ENCODE measurements around the gene PPP1R16B. TPM values are rescaled to one million over a fixed set of nuclear protein-coding genes. Genes with fewer than 3 reads are reported as not detected.

The PPP1R16B gene
- total RNA-seq, 2 experiments from 2014 or later: 72.9 to 73.4 TPM

- Mint-ChIP-seq H3K27me3 (no peaks in the 10 kb centered on the region), H3K9me3 (no peaks in the 10 kb centered on the region), H3K4me1 (peaks cover 27% of the 10 kb centered on the region), H3K36me3 (peaks cover 16% of the 10 kb centered on the region), H3K27ac (peak overlapping the region; percentile 81), H3K4me3 (peak overlapping the region; percentile 32)
- no peak for ATAC-seq (ENCODE audit: low read depth)
- POLR2A ChIA-PET: interaction anchor here (1.5 kb wide), 1 partner anchor 19 kb away, joined by 4 read pairs; no protein-coding TSS in a partner anchor
- DNase-seq: no peak
Observed at GRCh38 chr20:38894091-38894847, 88.8 kb downstream of the PPP1R16B start.

- POLR2A ChIA-PET: no interaction called here
- no peak for DNase-seq
- Mint-ChIP-seq H3K27ac (no peak overlapping the region), H3K4me1 (peaks cover 25% of the 10 kb centered on the region), H3K27me3 (no peaks in the 10 kb centered on the region), H3K4me3 (no peak overlapping the region), H3K36me3 (peaks cover 16% of the 10 kb centered on the region), H3K9me3 (no peaks in the 10 kb centered on the region)
- no peak for ATAC-seq (ENCODE audit: low read depth)
Observed at GRCh38 chr20:38895098-38895949, 89.8 kb downstream of the PPP1R16B start.

GRCh38 chr20:38896009-38896594 lies 90.6 kb downstream of the PPP1R16B start:
- no peaks in the 10 kb centered on the region for H3K9me3 Mint-ChIP-seq
- no peak overlapping the region for H3K4me3 Mint-ChIP-seq
- no peaks in the 10 kb centered on the region for H3K27me3 Mint-ChIP-seq
- ATAC-seq (ENCODE audit: low read depth): no peak
- H3K27ac Mint-ChIP-seq: peak overlapping the region; percentile 47
- peaks cover 23% of the 10 kb centered on the region for H3K4me1 Mint-ChIP-seq
- peaks cover 20% of the 10 kb centered on the region for H3K36me3 Mint-ChIP-seq
- DNase-seq: no peak
- POLR2A ChIA-PET: no interaction called here

GRCh38 chr20:38897267-38897666 lies 91.8 kb downstream of the PPP1R16B start:
- no peaks in the 10 kb centered on the region for H3K27me3 Mint-ChIP-seq
- H3K27ac Mint-ChIP-seq: no peak overlapping the region
- POLR2A ChIA-PET: no interaction called here
- no peaks in the 10 kb centered on the region for H3K9me3 Mint-ChIP-seq
- H3K36me3 Mint-ChIP-seq: peaks cover 28% of the 10 kb centered on the region
- H3K4me1 Mint-ChIP-seq: peaks cover 23% of the 10 kb centered on the region
- ATAC-seq (ENCODE audit: low read depth) (no peak), DNase-seq (no peak)
- H3K4me3 Mint-ChIP-seq: no peak overlapping the region

DNA sequence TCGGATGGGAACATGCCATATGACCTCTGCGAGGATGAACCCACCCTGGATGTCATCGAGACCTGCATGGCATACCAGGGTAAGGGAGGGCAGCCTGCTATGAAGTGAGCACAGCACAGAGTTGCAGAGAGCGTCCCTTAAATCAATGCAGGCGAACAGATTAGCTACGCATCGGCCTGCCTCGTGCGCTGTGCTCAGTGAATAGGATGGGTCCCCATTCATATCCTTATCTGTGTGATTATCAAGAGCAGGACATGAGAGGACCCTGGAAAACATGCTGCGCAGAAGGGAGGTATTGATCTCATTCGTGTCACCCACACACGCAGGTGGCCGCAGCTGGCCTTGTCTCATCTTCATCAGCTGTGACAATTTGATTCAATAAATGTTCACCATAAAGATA lies 95.1 kb downstream of the PPP1R16B start:
- H3K36me3 Mint-ChIP-seq: peaks cover 59% of the 10 kb centered on the region
- ATAC-seq (ENCODE audit: low read depth): no peak
- no peaks in the 10 kb centered on the region for H3K27me3 Mint-ChIP-seq
- H3K9me3 Mint-ChIP-seq: peaks cover 9% of the 10 kb centered on the region
- no peak overlapping the region for H3K27ac Mint-ChIP-seq
- POLR2A ChIA-PET: no interaction called here
- no peak overlapping the region for H3K4me3 Mint-ChIP-seq
- no peak for DNase-seq
- H3K4me1 Mint-ChIP-seq: peaks cover 3% of the 10 kb centered on the region

DNA sequence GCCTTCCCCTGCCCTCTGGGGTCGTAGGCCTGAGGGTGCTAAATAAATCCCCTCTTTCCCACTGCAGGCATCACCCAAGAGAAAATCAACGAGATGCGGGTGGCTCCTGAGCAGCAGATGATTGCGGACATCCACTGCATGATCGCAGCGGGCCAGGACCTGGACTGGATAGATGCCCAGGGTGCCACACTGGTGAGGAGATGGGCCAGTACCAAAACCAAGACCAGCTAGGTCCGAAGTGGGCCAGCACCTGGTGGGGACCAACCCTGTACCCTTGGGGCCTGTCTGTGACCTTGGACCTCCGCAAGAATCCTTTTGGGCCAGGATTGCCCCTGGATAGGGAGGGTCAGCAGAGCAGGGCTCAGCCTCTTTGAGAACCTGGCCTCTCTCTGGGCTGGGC lies 97.1 kb downstream of the PPP1R16B start:
- DNase-seq (no peak), ATAC-seq (ENCODE audit: low read depth) (no peak)
- H3K4me3 Mint-ChIP-seq: no peak overlapping the region
- peaks cover 2% of the 10 kb centered on the region for H3K4me1 Mint-ChIP-seq
- H3K36me3 Mint-ChIP-seq: peaks cover 63% of the 10 kb centered on the region
- H3K27me3 Mint-ChIP-seq: no peaks in the 10 kb centered on the region
- POLR2A ChIA-PET: no interaction called here
- peaks cover 9% of the 10 kb centered on the region for H3K9me3 Mint-ChIP-seq
- no peak overlapping the region for H3K27ac Mint-ChIP-seq

GRCh38 chr20:38903335-38903734 lies 97.8 kb downstream of the PPP1R16B start:
- peaks cover 68% of the 10 kb centered on the region for H3K36me3 Mint-ChIP-seq
- POLR2A ChIA-PET: interaction anchor here (1.0 kb wide), 1 partner anchor 20 kb away, joined by 3 read pairs; no protein-coding TSS in a partner anchor

GRCh38 chr20:38905375-38905774 lies 99.9 kb downstream of the PPP1R16B start:
- no peak for DNase-seq
- H3K27me3 Mint-ChIP-seq: no peaks in the 10 kb centered on the region
- H3K4me1 Mint-ChIP-seq: peaks cover 9% of the 10 kb centered on the region
- POLR2A ChIA-PET: no interaction called here
- peaks cover 70% of the 10 kb centered on the region for H3K36me3 Mint-ChIP-seq
- H3K9me3 Mint-ChIP-seq: peaks cover 9% of the 10 kb centered on the region
- no peak overlapping the region for H3K4me3 Mint-ChIP-seq
- H3K27ac Mint-ChIP-seq: no peak overlapping the region
- ATAC-seq (ENCODE audit: low read depth): no peak

More at GRCh38 chr20:38903335-38903734, 97.8 kb downstream of the PPP1R16B start:
- DNase-seq: no peak
- no peak for ATAC-seq (ENCODE audit: low read depth)
- Mint-ChIP-seq H3K27me3 (no peaks in the 10 kb centered on the region), H3K27ac (no peak overlapping the region), H3K4me1 (peaks cover 5% of the 10 kb centered on the region), H3K9me3 (peaks cover 9% of the 10 kb centered on the region), H3K4me3 (no peak overlapping the region)

- Mint-ChIP-seq H3K9me3 (peaks cover 9% of the 10 kb centered on the region), H3K36me3 (peaks cover 50% of the 10 kb centered on the region), H3K27ac (no peak overlapping the region), H3K4me1 (peaks cover 9% of the 10 kb centered on the region), H3K4me3 (no peak overlapping the region), H3K27me3 (no peaks in the 10 kb centered on the region)
- ATAC-seq (ENCODE audit: low read depth) (no peak), DNase-seq (no peak)
- POLR2A ChIA-PET: no interaction called here
Observed at GRCh38 chr20:38907918-38908677, 102.6 kb downstream of the PPP1R16B start.

GRCh38 chr20:38915355-38915754 lies 109.9 kb downstream of the PPP1R16B start:
- Mint-ChIP-seq H3K4me3 (no peak overlapping the region), H3K9me3 (no peaks in the 10 kb centered on the region), H3K27me3 (no peaks in the 10 kb centered on the region), H3K4me1 (no peaks in the 10 kb centered on the region), H3K27ac (no peak overlapping the region), H3K36me3 (peaks cover 12% of the 10 kb centered on the region)
- POLR2A ChIA-PET: no interaction called here
- ATAC-seq (ENCODE audit: low read depth) (no peak), DNase-seq (no peak)

GRCh38 chr20:38917657-38918056 lies 112.2 kb downstream of the PPP1R16B start:
- Mint-ChIP-seq H3K27ac (no peak overlapping the region), H3K36me3 (peaks cover 12% of the 10 kb centered on the region), H3K27me3 (no peaks in the 10 kb centered on the region), H3K4me1 (no peaks in the 10 kb centered on the region), H3K4me3 (no peak overlapping the region), H3K9me3 (no peaks in the 10 kb centered on the region)
- ATAC-seq (ENCODE audit: low read depth): no peak
- POLR2A ChIA-PET: interaction anchor here (0.7 kb wide), 1 partner anchor 731 kb away, joined by 4 read pairs; no protein-coding TSS in a partner anchor
- DNase-seq: no peak

GRCh38 chr20:38918172-38918571 lies 112.7 kb downstream of the PPP1R16B start:
- Mint-ChIP-seq H3K9me3 (no peaks in the 10 kb centered on the region), H3K27me3 (no peaks in the 10 kb centered on the region), H3K36me3 (peaks cover 12% of the 10 kb centered on the region), H3K4me1 (no peaks in the 10 kb centered on the region), H3K4me3 (no peak overlapping the region), H3K27ac (no peak overlapping the region)
- DNase-seq (no peak), ATAC-seq (ENCODE audit: low read depth) (no peak)
- POLR2A ChIA-PET: no interaction called here

GRCh38 chr20:38919683-38920082 lies 114.2 kb downstream of the PPP1R16B start:
- Mint-ChIP-seq H3K4me1 (peaks cover 3% of the 10 kb centered on the region), H3K4me3 (no peak overlapping the region), H3K27me3 (no peaks in the 10 kb centered on the region), H3K36me3 (peaks cover 10% of the 10 kb centered on the region), H3K9me3 (no peaks in the 10 kb centered on the region), H3K27ac (no peak overlapping the region)
- ATAC-seq (ENCODE audit: low read depth) (no peak), DNase-seq (no peak)
- POLR2A ChIA-PET: no interaction called here

Measured in activated naive CD8-positive, alpha-beta T cell treated with anti-CD3 and anti-CD28 coated beads, Interleukin-2, amount 10 ng/mL, durations not matched to agents 7 days and 5 days (primary cell).